HG03060 (cell line): ENCODE data around the gene KANSL1L.
"Not testable (repeated sequence)": the region's sequence is repeated elsewhere in the genome, so short reads cannot be mapped to it uniquely, and the experiment has no call there.

Source experiments
- ATAC-seq: cut with Tn5 transposase; IDR thresholded peaks from one replicate; pipeline ENCODE4 v1.9.1; 2021; ENCODE audit warnings: low read depth, moderate number of reproducible peaks; ENCODE audit not compliant: unreplicated experiment

KANSL1L gene, protein sequence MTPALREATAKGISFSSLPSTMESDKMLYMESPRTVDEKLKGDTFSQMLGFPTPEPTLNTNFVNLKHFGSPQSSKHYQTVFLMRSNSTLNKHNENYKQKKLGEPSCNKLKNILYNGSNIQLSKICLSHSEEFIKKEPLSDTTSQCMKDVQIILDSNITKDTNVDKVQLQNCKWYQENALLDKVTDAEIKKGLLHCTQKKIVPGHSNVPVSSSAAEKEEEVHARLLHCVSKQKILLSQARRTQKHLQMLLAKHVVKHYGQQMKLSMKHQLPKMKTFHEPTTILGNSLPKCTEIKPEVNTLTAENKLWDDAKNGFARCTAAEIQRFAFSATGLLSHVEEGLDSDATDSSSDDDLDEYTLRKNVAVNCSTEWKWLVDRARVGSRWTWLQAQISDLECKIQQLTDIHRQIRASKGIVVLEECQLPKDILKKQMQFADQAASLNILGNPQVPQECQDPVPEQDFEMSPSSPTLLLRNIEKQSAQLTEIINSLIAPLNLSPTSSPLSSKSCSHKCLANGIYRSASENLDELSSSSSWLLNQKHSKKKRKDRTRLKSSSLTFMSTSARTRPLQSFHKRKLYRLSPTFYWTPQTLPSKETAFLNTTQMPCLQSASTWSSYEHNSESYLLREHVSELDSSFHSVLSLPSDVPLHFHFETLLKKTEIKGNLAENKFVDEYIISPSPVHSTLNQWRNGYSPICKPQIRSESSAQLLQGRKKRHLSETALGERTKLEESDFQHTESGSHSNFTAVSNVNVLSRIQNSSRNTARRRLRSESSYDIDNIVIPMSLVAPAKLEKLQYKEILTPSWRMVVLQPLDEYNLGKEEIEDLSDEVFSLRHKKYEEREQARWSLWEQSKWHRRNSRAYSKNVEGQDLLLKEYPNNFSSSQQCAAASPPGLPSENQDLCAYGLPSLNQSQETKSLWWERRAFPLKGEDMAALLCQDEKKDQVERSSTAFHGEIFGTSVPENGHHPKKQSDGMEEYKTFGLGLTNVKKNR

GRCh38 chr2:210171309-210172218 lies at the start of gene KANSL1L:
KANSL1L (minus strand) TSS chr2:210171409; CDS start chr2:210154582, 16,827 bp downstream.
- peak; percentile 38 for ATAC-seq

DNA sequence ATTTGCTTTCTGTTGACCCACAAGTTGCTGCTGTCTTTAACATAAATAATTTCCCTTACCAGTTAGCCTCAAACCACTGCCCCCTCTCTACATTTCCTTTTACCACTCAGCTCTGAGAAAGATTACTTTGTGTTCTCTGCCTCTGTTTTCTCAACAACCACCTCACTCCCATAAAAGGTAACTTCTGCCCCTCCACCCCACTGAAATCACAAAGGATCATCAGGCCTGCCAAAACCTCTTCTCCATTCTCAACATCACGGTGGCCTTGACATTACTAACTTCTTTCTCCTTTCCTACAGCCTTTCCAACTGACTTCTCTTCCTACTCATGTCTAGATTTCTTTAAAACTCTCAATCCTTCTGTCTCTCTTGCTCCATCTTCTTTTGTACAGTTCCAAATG lies 43.9 kb upstream of the KANSL1L start:
- no peak for ATAC-seq

GRCh38 chr2:210210185-210210584 lies 39.0 kb upstream of the KANSL1L start:
- ATAC-seq = no peak

GRCh38 chr2:210207929-210208328 lies 36.7 kb upstream of the KANSL1L start:
- no peak for ATAC-seq

DNA sequence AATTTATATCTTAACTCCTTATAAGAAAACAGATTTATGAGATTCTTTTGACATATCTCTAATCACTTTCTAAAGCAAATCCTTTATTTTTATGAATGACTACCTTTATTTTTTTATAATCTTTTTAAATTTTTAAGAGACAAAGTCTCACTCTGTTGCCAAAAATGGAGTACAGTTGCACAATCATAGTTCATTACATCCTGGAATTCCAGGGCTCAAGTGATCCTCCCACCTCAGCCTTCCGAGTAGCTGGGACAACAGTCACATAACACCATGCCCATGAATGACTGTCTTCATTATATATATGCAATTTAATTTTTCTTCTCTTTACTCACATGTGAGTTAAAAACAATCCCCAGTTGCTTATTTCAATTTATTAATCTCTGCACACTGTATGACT lies 32.3 kb upstream of the KANSL1L start:
- ATAC-seq = no peak

- no peak for ATAC-seq
Measured at GRCh38 chr2:210203147-210203546, 31.9 kb upstream of the KANSL1L start.

GRCh38 chr2:210199854-210200253 lies 28.6 kb upstream of the KANSL1L start:
- no peak for ATAC-seq

GRCh38 chr2:210199186-210199765 lies 28.1 kb upstream of the KANSL1L start:
- ATAC-seq = no peak

- ATAC-seq = no peak
Measured at GRCh38 chr2:210198326-210198725, 27.1 kb upstream of the KANSL1L start.

GRCh38 chr2:210197720-210198119 lies 26.5 kb upstream of the KANSL1L start:
- no peak for ATAC-seq

DNA sequence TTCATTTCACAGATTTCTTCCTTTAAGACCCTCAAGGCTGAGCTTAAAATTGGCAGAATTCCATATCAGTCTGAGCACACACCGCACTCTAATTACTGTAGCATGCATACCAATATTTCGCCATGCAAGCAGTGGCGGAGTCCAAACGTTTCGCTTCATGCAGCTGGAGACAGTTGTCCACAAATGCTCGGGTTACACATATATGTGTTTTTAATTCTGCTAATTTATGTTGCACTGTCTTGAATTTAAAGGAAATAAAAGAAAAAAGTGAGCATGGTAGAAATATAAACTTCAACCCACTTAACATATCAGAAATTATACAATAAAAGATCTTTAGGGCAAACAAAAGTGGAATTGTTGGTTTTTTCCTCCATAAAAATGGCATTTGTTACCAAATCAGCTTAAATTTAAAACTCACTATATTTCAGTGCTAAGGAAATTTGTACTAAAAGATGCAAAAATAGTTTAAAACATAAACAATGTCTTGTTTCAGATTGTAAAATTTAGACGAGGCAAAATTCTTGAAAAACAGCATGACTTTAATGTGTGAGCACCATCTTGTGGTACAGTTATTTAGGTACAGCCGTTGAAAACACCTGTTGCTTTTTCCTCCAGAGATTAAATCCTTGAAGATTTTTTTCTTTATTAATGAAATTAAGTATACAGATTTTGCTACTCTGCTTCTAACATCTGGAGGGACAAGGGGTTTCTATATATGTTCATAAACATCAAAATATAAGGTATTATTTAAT lies 24.1 kb upstream of the KANSL1L start:
- no peak for ATAC-seq

DNA sequence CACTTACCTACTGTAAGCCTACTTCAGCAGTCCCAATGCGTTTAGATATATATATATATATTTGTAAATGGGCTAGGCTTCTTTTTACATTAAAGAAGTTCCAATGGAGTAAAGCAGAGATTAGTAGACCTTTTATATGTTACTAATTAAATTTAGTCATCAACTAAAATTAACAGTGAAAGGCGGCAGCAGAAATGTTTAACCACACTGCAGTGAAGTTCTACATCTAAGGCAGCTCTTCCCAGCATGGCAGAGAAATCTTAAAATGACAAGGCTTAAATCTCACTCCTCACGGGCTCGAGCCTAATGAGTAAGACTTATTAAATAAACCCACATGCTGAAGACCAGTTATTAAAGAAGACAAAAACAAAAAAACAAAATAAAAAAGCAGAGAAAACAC lies 19.1 kb upstream of the KANSL1L start:
- no peak for ATAC-seq

DNA sequence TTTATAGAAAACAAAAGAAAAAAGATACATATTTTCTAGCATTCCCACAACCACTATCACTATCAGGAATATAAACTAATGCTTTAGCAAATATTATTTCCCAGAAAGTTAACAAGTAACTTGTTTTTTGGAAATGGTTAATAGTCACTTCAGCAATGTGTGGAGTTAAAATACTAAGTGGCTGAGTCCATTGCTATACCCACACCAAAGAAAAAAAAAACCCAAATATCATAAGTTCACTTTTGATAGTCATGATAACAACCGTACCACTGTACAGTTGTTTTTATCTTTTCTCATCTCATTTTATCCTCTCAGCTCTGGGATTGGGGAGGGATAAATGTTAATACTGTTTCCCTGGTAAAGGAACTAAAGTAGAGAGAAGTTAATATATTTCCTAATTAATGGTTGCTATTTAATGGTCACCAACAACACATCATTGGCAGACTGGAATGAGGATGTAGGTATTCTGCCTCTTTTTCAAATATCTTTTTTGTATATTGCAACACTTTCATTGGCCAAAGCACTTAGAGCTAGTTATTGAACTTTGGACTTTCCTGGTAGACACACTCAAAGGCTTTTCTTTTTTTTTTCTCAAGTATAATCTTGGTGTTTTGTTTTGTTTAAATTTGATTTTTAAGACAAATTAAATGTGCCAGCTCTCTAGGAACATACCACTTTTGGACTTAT lies 18.4 kb upstream of the KANSL1L start:
- ATAC-seq = no peak

DNA sequence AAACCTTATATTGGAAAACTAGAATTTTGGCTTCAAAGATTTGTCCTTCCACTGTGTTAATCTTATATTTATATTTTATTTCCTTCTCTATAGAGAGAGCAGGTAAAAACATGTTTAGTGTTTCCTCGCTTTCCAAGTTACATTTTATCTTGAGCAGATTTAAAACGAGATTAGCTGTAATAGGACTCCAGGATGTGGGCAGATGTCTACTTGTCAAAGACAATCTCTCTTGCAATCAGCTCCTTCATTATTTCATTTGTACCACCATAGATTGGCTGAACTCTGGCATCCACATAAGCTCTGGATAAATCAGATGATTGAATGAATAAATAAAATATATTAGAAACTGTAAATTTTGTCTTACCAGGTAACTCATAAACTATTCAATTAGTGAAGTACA lies 17.5 kb upstream of the KANSL1L start:
- ATAC-seq = no peak

GRCh38 chr2:210188190-210188589 lies 17.0 kb upstream of the KANSL1L start:
- ATAC-seq = no peak

DNA sequence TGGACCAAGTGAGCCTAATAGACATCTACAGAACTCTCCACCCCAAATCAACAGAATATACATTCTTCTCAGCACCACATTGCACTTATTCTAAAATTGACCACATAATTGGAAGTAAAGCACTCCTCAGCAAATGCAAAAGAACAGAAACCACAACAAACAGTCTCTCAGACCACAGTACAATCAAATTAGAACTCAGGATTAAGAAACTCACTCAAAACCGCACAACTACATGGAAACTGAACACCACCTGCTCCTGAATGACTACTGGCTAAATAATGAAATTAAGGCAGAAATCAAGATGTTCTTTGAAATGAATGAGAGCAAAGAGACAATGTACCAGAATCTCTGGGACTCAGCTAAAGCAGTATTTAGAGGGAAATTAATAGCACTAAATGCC lies 12.7 kb upstream of the KANSL1L start:
- ATAC-seq = not testable (repeated sequence)

DNA sequence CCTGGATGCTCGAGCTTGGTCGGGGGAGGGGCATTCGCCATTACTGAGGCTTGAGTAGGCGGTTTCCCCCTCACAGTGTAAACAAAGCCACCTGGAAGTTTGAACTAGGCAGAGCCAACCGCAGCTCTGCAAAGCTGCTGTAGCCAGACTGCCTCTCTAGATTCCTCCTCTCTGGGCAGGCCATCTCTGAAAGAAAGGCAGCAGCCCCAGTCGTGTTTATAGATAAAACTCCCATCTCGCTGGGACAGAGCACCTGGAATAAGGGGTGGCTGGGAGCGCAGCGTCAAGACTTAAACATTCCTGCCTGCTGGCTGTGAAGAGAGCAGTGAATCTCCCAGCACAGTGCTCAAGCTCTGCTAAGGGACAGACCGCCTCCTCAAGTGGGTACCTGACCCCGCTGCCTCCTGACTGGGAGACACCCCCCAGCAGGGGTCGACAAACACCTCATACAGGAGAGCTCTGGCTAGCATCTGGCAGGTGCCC lies 10.4 kb upstream of the KANSL1L start:
- ATAC-seq = not testable (repeated sequence)

- ATAC-seq = not testable (repeated sequence)
Measured at GRCh38 chr2:210181033-210181605, 9.9 kb upstream of the KANSL1L start.
